Liver (tissue), 3 donors: ENCODE measurements around the gene TSPAN5.

Source experiments
- ATF3 ChIP-seq: IDR thresholded peaks from 2 replicates; pipeline ENCODE4 v1.6.1; 2016; ENCODE audit warnings: antibody characterized with exemption
- CTCF ChIP-seq: fragments of 150-350 bp; IDR thresholded peaks from 2 replicates; pipeline ENCODE4 v1.5.1; 2017; ENCODE audit warnings: improper control_type of control experiment, low read depth, low read length; ENCODE audit not compliant: missing input control
- EGR1 ChIP-seq, 2 donors: IDR thresholded peaks; 2 replicates each; pipeline ENCODE4 v1.6.1; 2016 to 2018; ENCODE audit warnings: antibody characterized with exemption in 2 of 2, low read depth in 2 of 2
- GABPA ChIP-seq, 2 donors: IDR thresholded peaks in 1 of 2; conservative IDR thresholded peaks in 1 of 2; 2 replicates each; pipeline ENCODE4 v1.6.1; 2016; ENCODE audit warnings: antibody characterized with exemption in 2 of 2, mild to moderate bottlenecking in 1 of 2, moderate library complexity in 1 of 2
- JUND ChIP-seq, 2 donors: IDR thresholded peaks; 2 replicates each; pipeline ENCODE4 v1.6.1; 2016; ENCODE audit warnings: antibody characterized with exemption in 2 of 2
- MAX ChIP-seq: IDR thresholded peaks from 2 replicates; pipeline ENCODE4 v1.6.1; 2016; ENCODE audit warnings: antibody characterized with exemption
- NR2F2 ChIP-seq: IDR thresholded peaks from 2 replicates; pipeline ENCODE4 v1.6.1; 2016; ENCODE audit warnings: antibody characterized with exemption
- REST ChIP-seq: IDR thresholded peaks from 2 replicates; pipeline ENCODE4 v1.6.1; 2016; ENCODE audit warnings: antibody characterized with exemption, mild to moderate bottlenecking
- SP1 ChIP-seq: IDR thresholded peaks from 2 replicates; pipeline ENCODE4 v1.6.1; 2018; ENCODE audit warnings: antibody characterized with exemption, mild to moderate bottlenecking
- TAF1 ChIP-seq: conservative IDR thresholded peaks from 2 replicates; pipeline ENCODE4 v1.6.1; 2016; ENCODE audit warnings: antibody characterized with exemption, mild to moderate bottlenecking
- donor health status: healthy.
- donor health status: healthy.

- TF ChIP-seq TAF1 (no peak), CTCF (no peak), ATF3 (no peak), NR2F2 (no peak), EGR1 (IDR thresholded peaks at IDR 0.05; ENCODE audit: low read depth in 2 of 2) (no peak), GABPA (IDR thresholded peaks at IDR 0.05 in 1 of 2, conservative IDR thresholded peaks at IDR 0.05 in 1 of 2) (no peak), REST (no peak), MAX (no peak), SP1 (no peak), JUND (IDR thresholded peaks at IDR 0.05) (no peak)
Measured at GRCh38 chr4:98641906-98642668, 16.3 kb downstream of the TSPAN5 start.
